Measurements from ENCODE around the gene CARD18.

The CARD18 gene

DNA sequence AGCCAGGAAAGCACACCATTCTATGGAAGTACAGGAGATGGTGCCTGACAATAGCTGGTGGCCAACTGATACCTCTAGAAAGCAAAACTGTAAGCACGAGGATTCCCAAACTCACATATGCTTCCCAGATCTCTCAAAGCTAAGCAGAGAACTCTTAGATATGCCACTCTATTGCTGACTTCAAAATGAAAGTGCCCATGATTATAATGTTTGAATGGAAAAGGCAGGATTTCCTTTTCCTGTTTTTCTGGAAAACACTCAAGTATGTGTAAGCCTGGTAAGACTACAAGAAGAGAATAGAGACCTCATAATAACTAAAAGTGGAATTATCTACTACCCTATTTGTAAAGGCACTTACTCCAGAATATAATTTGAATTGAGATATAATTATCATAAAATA is 2.6 kb upstream of the CARD18 start:
- H3K4me3 ChIP-seq (replicated peaks; ENCODE audit: low read depth, low read length): no peak overlapping the region
- TF ChIP-seq, protein P1, sequence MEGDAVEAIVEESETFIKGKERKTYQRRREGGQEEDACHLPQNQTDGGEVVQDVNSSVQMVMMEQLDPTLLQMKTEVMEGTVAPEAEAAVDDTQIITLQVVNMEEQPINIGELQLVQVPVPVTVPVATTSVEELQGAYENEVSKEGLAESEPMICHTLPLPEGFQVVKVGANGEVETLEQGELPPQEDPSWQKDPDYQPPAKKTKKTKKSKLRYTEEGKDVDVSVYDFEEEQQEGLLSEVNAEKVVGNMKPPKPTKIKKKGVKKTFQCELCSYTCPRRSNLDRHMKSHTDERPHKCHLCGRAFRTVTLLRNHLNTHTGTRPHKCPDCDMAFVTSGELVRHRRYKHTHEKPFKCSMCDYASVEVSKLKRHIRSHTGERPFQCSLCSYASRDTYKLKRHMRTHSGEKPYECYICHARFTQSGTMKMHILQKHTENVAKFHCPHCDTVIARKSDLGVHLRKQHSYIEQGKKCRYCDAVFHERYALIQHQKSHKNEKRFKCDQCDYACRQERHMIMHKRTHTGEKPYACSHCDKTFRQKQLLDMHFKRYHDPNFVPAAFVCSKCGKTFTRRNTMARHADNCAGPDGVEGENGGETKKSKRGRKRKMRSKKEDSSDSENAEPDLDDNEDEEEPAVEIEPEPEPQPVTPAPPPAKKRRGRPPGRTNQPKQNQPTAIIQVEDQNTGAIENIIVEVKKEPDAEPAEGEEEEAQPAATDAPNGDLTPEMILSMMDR (IDR thresholded peaks at IDR 0.05; ENCODE audit: low read depth, low read length, missing control alignments): no peak
- DNase-seq (ENCODE audit: extremely low read depth, low read depth): no peak

DNA sequence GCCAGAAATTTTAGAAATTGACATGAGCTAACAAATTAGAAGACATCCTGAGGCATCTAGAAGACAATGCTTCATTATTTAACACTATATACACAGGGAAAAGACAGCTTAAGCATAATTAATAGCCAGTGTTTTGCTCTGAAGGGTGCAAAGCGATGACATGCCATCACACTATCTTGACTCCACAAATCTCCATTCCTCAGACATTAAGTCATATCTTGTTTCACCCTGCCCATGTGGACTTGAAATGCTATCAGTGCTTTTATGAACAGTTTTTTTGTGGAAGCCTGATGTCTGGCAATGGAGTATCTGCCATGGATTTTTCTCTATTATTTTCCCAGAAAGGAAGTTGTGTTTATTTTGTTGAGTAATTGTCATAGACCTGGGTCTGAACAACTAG is 2.3 kb downstream of the CARD18 start:
- no peak for DNase-seq (ENCODE audit: extremely low read depth, low read depth)
- no peak overlapping the region for H3K4me3 ChIP-seq (replicated peaks; ENCODE audit: low read depth, low read length)
- TF ChIP-seq, protein P1 (IDR thresholded peaks at IDR 0.05; ENCODE audit: low read depth, low read length, missing control alignments): no peak

DNA sequence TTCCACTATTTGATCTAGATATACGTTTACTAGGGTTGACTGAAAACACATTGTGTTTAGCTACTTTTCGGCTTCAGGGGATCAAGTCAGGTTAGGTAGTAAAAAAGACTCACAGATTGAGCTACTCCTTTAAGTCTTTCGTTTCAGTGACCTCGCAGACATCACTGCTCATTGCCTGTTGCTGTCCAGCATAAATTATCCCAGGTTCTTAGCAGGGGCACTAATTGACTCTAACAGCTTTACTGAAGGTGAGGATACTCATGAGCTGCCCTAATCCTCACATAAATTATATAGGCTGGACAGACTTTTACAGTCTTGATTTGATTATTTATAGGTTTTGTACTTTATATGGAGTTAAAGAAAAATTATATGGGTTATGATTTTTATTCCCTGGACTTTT is 3.7 kb downstream of the CARD18 start:
- no peak overlapping the region for H3K4me3 ChIP-seq (replicated peaks; ENCODE audit: low read depth, low read length)
- DNase-seq (ENCODE audit: extremely low read depth, low read depth): no peak
- TF ChIP-seq, protein P1 (IDR thresholded peaks at IDR 0.05; ENCODE audit: low read depth, low read length, missing control alignments): no peak

DNA sequence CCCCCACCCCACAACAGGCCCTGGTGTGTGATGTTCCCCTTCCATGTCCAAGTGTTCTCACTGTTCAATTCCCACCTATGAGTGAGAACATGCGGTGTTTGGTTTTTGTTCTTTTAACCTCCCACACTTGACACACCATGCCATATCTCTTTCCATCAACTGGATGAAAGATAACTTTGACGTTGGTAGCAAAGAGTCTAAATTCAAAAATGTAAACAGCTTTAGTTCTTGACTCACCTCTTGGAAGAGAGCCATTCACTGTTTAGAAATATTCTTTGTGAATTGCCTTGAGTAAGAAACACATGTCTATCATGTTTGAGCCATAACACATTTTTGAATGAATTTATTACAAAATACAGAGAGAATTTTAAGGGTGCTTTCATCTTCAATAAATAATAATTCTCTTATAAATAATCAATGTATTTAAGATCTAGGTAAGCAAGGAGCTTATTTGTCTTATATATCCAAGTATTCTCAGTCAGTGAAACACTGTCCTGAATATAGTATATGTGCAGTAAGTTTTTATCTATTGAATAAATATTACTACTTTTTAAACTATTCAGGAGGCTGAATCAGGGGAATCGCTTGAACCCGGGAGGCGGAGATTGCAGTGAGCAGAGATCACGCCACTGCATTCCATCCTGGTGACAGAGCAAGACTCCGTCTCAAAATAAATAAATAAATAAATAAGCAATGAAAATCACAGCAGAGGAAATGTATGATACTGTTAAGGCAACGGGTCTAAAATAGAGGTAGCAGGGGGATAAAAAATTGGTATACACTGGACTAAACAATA is 6.7 kb downstream of the CARD18 start:
- DNase-seq (ENCODE audit: extremely low read depth, low read depth): no peak
- TF ChIP-seq, protein P1 (IDR thresholded peaks at IDR 0.05; ENCODE audit: low read depth, low read length, missing control alignments): no peak
- H3K4me3 ChIP-seq (replicated peaks; ENCODE audit: low read depth, low read length): no peak overlapping the region

DNA sequence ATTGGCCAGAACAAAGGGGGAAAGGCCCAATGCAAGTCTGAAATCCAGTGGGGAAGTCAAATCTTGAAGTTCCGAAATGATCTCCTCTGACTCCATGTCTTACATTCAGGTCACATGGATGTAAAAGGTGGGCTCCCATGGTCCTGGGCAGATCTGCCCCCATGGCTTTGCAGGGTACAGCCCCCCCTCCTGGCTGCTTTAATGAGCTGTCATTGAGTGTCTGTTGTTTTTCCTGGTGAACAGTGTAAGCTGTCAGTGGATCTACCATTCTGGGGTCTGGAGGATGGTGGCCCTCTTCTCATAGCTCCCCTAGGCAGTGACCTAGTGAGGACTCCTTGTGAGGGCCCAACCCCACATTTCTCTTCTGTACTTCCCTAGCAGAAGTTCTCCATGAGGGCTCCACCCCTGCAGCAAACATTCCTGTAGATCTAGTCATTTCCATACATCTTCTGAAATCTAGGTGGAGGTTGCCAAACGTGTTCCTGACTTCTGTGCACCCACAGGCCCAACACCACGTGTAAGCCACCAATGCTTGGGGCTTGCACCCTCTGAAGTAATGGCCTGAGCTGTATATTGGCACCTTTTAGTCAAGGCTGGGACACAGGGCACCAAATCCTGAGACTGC is 9.3 kb downstream of the CARD18 start:
- TF ChIP-seq, protein P1 (IDR thresholded peaks at IDR 0.05; ENCODE audit: low read depth, low read length, missing control alignments): no peak
- no peak for DNase-seq (ENCODE audit: extremely low read depth, low read depth)
- H3K4me3 ChIP-seq (replicated peaks; ENCODE audit: low read depth, low read length): no peak overlapping the region

DNA sequence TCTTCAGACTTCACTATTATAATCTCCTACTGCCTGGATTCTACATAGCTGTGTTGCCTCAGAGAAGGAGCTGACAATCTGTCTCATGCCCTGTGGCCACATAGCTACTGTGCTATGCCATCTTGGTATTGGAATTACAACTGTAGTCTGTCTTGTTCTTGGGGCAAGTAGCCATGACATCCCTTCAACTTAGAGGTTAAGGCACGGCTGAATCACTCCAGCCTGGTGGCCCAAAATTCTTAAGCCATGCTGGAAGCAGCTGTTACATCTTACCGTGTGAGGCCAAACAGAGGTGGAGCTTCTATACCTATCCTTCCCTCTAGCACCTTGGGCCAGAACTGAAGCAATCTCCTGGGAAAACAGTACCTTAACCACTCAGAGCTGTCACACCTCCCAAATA is 14.8 kb downstream of the CARD18 start:
- H3K4me3 ChIP-seq (replicated peaks; ENCODE audit: low read depth, low read length): no peak overlapping the region
- no peak for DNase-seq (ENCODE audit: extremely low read depth, low read depth)
- TF ChIP-seq, protein P1 (IDR thresholded peaks at IDR 0.05; ENCODE audit: low read depth, low read length, missing control alignments): no peak
